GM12865 (cell line): ENCODE results near the gene TRIM68.

Experiments used
- DNase-seq: peaks from one replicate; pipeline ENCODE4 v3.0.0; 2010; ENCODE audit warnings: low read depth
- H3K4me3 ChIP-seq: 2 replicates; pipeline ENCODE4 v1.5.1; 2011; ENCODE audit warnings: mild to moderate bottlenecking, low read depth, low read length, control low read depth
- TF ChIP-seq, protein P1 (sequence below): IDR thresholded peaks from 2 replicates; pipeline ENCODE4 v1.5.1; 2011; ENCODE audit warnings: low read length, control low read depth, low read depth, inconsistent platforms; ENCODE audit not compliant: insufficient read depth; ENCODE audit errors: missing control alignments

TRIM68 gene

GRCh38 chr11:4577761-4578160 lies 30.3 kb downstream of the TRIM68 start:
- H3K4me3 ChIP-seq = no peak overlapping the region
- no peak for DNase-seq
- TF ChIP-seq, protein P1, sequence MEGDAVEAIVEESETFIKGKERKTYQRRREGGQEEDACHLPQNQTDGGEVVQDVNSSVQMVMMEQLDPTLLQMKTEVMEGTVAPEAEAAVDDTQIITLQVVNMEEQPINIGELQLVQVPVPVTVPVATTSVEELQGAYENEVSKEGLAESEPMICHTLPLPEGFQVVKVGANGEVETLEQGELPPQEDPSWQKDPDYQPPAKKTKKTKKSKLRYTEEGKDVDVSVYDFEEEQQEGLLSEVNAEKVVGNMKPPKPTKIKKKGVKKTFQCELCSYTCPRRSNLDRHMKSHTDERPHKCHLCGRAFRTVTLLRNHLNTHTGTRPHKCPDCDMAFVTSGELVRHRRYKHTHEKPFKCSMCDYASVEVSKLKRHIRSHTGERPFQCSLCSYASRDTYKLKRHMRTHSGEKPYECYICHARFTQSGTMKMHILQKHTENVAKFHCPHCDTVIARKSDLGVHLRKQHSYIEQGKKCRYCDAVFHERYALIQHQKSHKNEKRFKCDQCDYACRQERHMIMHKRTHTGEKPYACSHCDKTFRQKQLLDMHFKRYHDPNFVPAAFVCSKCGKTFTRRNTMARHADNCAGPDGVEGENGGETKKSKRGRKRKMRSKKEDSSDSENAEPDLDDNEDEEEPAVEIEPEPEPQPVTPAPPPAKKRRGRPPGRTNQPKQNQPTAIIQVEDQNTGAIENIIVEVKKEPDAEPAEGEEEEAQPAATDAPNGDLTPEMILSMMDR = no peak

DNA sequence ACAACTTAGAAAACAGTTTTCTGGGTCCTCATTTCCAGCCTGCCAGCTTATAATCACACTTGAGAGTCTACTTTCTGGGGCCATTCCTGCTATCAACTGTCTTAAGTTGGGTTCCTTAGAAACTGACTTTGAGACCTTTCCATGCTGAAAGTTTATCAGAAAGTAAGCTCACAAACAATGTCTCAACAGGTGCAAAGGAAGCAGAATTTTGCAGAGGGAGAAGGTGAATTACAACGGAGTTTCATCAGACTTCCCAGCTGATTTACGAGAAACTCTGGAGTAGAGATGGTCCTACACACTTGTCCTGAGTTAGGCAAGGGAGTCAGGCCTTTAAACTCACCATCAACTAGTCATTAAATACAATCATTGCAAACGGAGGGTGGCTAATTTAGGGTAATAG lies 31.2 kb downstream of the TRIM68 start:
- DNase-seq = no peak
- TF ChIP-seq, protein P1 = no peak
- H3K4me3 ChIP-seq = no peak overlapping the region

DNA sequence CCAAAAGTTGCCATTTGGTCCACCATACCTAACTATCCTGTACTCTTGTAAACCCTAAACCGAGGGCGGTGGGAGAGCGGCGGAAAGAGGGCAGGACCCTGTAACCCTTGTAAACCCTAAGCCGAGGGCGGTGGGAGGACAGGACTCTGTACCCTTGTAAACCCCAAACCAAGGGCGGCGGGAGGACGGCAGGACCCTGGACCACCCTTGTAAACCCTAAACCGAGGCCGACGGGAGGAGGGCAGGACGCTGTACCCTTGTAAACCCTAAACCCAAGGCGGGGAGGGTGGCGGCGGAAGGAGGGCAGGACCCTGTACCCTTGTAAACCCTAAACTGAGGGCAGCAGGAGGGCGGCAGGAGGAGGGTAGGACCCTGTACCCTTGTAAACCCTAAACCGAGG lies 39.0 kb downstream of the TRIM68 start:
- no peak overlapping the region for H3K4me3 ChIP-seq
- no peak for DNase-seq
- TF ChIP-seq, protein P1 = no peak

DNA sequence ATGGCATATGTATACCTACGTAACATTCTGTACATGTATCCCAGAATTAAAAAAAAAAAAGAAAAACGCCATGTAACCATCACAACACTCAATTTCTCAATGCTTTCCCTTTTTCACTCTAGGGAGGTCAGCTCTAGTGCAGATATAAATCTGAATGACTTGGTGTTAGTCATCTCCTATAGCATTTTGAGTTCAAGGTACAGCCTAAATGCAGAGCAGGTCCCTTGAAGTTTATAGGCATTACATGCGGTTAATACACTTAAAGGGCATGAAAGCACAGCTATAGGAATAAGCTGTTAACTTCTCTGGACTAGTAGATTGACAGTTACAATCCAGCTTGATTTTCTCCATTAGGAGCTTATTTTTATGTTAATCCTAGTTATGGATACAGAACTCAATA lies 42.7 kb downstream of the TRIM68 start:
- H3K4me3 ChIP-seq = no peak overlapping the region
- no peak for DNase-seq
- TF ChIP-seq, protein P1 = no peak

DNA sequence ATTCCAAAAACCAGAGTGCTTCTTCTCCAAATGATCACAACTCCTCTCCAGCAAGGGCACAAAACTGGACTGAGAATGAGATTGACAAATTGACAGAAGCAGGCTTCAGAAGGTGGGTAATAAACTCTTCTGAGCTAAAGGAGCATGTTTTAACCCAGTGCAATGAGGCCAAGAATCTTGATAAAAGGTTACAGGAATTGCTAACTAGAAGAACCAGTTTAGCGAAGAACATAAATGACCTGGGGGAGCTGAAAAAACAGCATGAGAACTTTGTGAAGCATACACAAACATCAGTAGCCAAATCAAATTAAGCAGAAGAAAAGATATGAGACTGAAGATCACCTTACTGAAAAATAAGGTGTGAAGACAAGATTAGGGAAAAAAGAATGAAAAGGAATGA lies 47.6 kb downstream of the TRIM68 start:
- H3K4me3 ChIP-seq = no peak overlapping the region
- no peak for DNase-seq
- TF ChIP-seq, protein P1 = no peak

DNA sequence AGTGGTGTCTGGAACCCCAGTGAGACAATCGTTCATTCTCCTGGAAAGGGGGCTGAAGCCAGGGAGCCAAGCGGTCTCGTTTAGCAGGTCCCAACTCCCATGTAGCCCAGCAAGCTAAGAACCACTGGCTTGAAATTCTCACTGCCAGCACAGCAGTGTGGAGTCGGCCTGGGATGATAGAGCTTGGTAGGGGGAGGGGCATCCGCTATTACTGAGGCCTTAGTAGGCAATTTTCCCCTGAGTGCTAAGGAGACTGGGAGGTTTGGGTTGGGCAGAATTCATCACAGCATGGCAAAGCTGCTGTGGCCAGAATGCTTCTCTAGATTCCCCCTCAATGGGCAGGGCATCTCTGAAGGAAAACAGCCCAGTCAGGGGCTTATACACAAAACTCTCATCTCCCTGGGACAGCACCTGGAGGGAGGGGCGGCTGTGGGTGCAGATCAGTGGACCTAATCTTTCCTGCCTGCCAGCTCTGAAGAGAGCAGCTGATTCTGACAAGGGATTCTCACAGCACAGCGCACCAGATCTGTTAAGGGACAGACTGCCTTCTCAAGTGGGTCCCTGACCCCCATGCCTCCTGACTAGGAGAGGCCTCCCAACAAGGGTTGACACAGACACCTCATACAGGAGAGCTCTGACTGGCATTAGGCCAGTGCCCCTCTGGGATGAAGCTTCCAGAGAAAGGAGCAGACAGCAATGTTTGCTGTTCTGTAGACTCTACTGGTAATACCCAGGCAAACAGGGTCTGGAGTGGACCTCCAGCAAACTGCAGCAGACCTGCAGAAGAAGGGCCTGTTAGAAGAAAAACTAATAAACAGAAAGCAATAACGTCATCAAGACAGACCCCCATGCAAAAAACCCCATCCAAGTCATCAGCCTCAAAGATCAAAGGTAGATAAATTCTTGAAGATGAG lies 48.2 kb downstream of the TRIM68 start:
- H3K4me3 ChIP-seq = no peak overlapping the region
- TF ChIP-seq, protein P1 = no peak
- DNase-seq = no peak

DNA sequence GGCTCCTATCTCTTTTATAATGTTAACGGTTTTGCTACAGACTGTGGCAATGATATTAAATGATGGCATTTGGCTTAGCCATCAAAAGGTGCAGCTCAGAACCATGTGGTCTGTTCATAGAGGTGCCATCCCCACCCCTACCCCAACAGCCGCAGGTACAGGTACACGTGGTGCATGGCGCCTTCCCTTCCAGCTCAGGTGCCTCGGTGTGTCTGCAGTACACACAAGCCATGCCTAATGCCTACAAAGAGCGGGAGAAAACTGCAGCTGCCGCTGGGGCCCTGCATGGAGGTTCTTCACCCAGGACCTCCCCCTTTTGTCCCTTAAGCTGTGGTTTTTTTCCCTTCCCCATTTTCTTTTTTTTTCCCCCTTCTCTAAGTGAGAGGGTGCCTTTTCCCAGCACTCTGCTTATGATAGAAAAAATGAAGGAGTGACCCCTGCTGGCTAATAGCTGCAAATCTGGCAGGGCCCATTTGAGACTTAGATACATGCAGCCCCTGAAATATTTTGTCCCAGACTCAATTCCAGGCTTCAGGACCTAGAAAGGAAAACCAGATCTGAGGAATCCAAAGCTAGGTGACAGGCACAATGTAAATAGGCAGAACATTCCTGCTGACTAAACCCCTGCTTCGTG lies 56.6 kb downstream of the TRIM68 start:
- TF ChIP-seq, protein P1 = peak; percentile 34
- no peak overlapping the region for H3K4me3 ChIP-seq
- peak; percentile 12 for DNase-seq
